Measurements from ENCODE around the gene KSR1. TPM values are rescaled to one million over a fixed set of nuclear protein-coding genes. Genes with fewer than 3 reads are reported as not detected.
"Not testable (repeated sequence)": the region's sequence is repeated elsewhere in the genome, so short reads cannot be mapped to it uniquely, and the experiment has no call there.

KSR1 gene
- total RNA-seq, 1 experiment from 2014 or later: 88.9 TPM

DNA sequence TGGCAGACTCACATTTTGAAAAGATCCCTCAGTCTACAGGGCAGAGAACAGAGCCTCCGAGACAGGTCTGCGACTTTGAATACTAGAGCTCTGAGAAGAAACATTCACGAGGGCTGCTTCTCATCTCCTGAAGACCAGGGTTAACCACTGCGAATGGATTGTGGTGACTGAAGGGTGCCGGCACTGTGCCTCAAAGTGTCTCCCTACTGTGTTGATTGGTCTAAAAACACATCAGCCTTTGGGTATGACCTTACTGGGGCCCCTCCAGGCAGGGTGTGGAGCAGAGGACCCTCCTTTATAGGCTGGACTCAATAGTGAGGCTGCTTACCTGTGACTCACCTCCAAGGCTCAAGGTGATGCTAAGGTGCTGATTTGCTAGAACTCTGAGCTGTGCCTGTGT, 172.1 kb downstream of the KSR1 start:
- H3K4me3 Mint-ChIP-seq (ENCODE audit: unreplicated experiment): no peak overlapping the region
- Histone ChIP-seq H3K4me3 (ENCODE audit: low read depth, low read length) (no peak overlapping the region), H3K27me3 (replicated peaks; ENCODE audit: control insufficient read depth, insufficient read depth, low read length) (no peaks in the 10 kb centered on the region), H3K36me3 (ENCODE audit: control insufficient read depth, insufficient read depth, low read length) (no peaks in the 10 kb centered on the region; the same call in 1 of the 2 replicates), H3K9me3 (no peaks in the 10 kb centered on the region), H3K4me1 (no peaks in the 10 kb centered on the region)
- H3K27me3 Mint-ChIP-seq (ENCODE audit: insufficient read depth, unreplicated experiment): no peaks in the 10 kb centered on the region
- CTCF ChIA-PET: interaction anchor here (0.6 to 2.0 kb wide), 2 partner anchors 29 to 161 kb away, joined by 4 to 5 read pairs; no protein-coding TSS in a partner anchor
- peaks cover 9% of the 10 kb centered on the region for H3K36me3 Mint-ChIP-seq (ENCODE audit: insufficient read depth, unreplicated experiment)
- intact Hi-C loops (cut with micrococcal nuclease; ENCODE audit: unreplicated experiment): loop anchor here (10.0 kb wide), 1 partner anchor 414 kb away; no protein-coding TSS in a partner anchor
- no peak overlapping the region for H3K27ac Mint-ChIP-seq (ENCODE audit: unreplicated experiment)
- no peak for DNase-seq
- H3K9me3 Mint-ChIP-seq (ENCODE audit: unreplicated experiment): no peaks in the 10 kb centered on the region
- TF ChIP-seq CTCF (IDR thresholded peaks at IDR 0.05; ENCODE audit: insufficient read depth in 1 of 2, low read depth in 1 of 2, low read length in 1 of 2, severe bottlenecking in 1 of 2, unreplicated experiment in 1 of 2): no peak
- H3K4me1 Mint-ChIP-seq (ENCODE audit: low read depth, unreplicated experiment): no peaks in the 10 kb centered on the region
- BruUV-seq (replicated peaks): no TSS peak
- POLR2A ChIA-PET: no interaction called here

- BruUV-seq (replicated peaks); H3K9me3 Mint-ChIP-seq (ENCODE audit: unreplicated experiment); H3K36me3 Mint-ChIP-seq (ENCODE audit: insufficient read depth, unreplicated experiment); POLR2A ChIA-PET; H3K27me3 Mint-ChIP-seq (ENCODE audit: insufficient read depth, unreplicated experiment); H3K4me1 ChIP-seq; DNase-seq; H3K4me3 ChIP-seq (ENCODE audit: low read depth, low read length); H3K9me3 ChIP-seq; H3K4me3 Mint-ChIP-seq (ENCODE audit: unreplicated experiment); H3K4me1 Mint-ChIP-seq (ENCODE audit: low read depth, unreplicated experiment); H3K36me3 ChIP-seq (ENCODE audit: control insufficient read depth, insufficient read depth, low read length); H3K27ac Mint-ChIP-seq (ENCODE audit: unreplicated experiment); H3K27me3 ChIP-seq (replicated peaks; ENCODE audit: control insufficient read depth, insufficient read depth, low read length): not testable (repeated sequence)
- CTCF ChIA-PET: interaction anchor here (0.6 to 2.0 kb wide), 2 partner anchors 30 to 161 kb away, joined by 4 to 5 read pairs; no protein-coding TSS in a partner anchor
- intact Hi-C loops (cut with micrococcal nuclease; ENCODE audit: unreplicated experiment): loop anchor here (10.0 kb wide), 1 partner anchor 414 kb away; no protein-coding TSS in a partner anchor
Observed at GRCh38 chr17:27629260-27629659, 173.0 kb downstream of the KSR1 start.

GRCh38 chr17:27630607-27631410, 174.6 kb downstream of the KSR1 start, which contains the start of gene LGALS9:
Gene LGALS9, plus strand, starts transcription at chr17:27631188. Its CDS starts 78 bp downstream, at chr17:27631266.
- CTCF ChIA-PET: no interaction called here
- no peak within 1 kb of the TSS for H3K27ac Mint-ChIP-seq (ENCODE audit: unreplicated experiment)

More at GRCh38 chr17:27630607-27631410, 174.6 kb downstream of the KSR1 start, which contains the start of gene LGALS9:
- Mint-ChIP-seq H3K4me3 (ENCODE audit: unreplicated experiment) (no peak within 1 kb of the TSS), H3K36me3 (ENCODE audit: insufficient read depth, unreplicated experiment) (peaks cover 5% of the 10 kb centered on the region), H3K4me1 (ENCODE audit: low read depth, unreplicated experiment) (no peaks in the 10 kb centered on the region), H3K27me3 (ENCODE audit: insufficient read depth, unreplicated experiment) (no peaks in the 10 kb centered on the region), H3K9me3 (ENCODE audit: unreplicated experiment) (no peaks in the 10 kb centered on the region)
- no peak for DNase-seq
- no TSS peak for BruUV-seq (replicated peaks)
- POLR2A ChIA-PET: no interaction called here
- no peak for TF ChIP-seq CTCF (IDR thresholded peaks at IDR 0.05; ENCODE audit: insufficient read depth in 1 of 2, low read depth in 1 of 2, low read length in 1 of 2, severe bottlenecking in 1 of 2, unreplicated experiment in 1 of 2)
- intact Hi-C loops (cut with micrococcal nuclease; ENCODE audit: unreplicated experiment): no loop called here
- Histone ChIP-seq H3K4me3 (ENCODE audit: low read depth, low read length) (no peak within 1 kb of the TSS), H3K36me3 (ENCODE audit: control insufficient read depth, insufficient read depth, low read length) (no peaks in the 10 kb centered on the region), H3K9me3 (no peaks in the 10 kb centered on the region), H3K27me3 (replicated peaks; ENCODE audit: control insufficient read depth, insufficient read depth, low read length) (no peaks in the 10 kb centered on the region), H3K4me1 (no peaks in the 10 kb centered on the region)

Data from Caco-2 (cell line).